GM21526 (cell line): ENCODE results near the gene PTPN23.
"Not testable (repeated sequence)": the region's sequence is repeated elsewhere in the genome, so short reads cannot be mapped to it uniquely, and the experiment has no call there.

Source experiments
- ATAC-seq: cut with Tn5 transposase; IDR thresholded peaks from one replicate; pipeline ENCODE4 v1.9.1; 2021; ENCODE audit warnings: moderate library complexity; ENCODE audit not compliant: unreplicated experiment, low FRiP score

PTPN23 gene

GRCh38 chr3:47380601-47381316 is at the start of gene PTPN23:
Gene PTPN23, plus strand, starts transcription at chr3:47381021. Its CDS starts 76 bp downstream, at chr3:47381097.
- ATAC-seq, result peak; percentile 66

GRCh38 chr3:47333907-47334306 is 46.9 kb upstream of the PTPN23 start:
- no peak for ATAC-seq

GRCh38 chr3:47337656-47338055 is 43.2 kb upstream of the PTPN23 start:
- no peak for ATAC-seq

GRCh38 chr3:47339951-47340350 is 40.9 kb upstream of the PTPN23 start:
- no peak for ATAC-seq

- ATAC-seq, result no peak
Measured at GRCh38 chr3:47340866-47341265, 40.0 kb upstream of the PTPN23 start.

GRCh38 chr3:47342151-47342550 is 38.7 kb upstream of the PTPN23 start:
- ATAC-seq, result no peak

GRCh38 chr3:47342812-47343211 is 38.0 kb upstream of the PTPN23 start:
- ATAC-seq, result no peak

- no peak for ATAC-seq
Measured at GRCh38 chr3:47343471-47343971, 37.3 kb upstream of the PTPN23 start.

GRCh38 chr3:47344971-47345370 is 35.9 kb upstream of the PTPN23 start:
- no peak for ATAC-seq

GRCh38 chr3:47347217-47347801 is 33.5 kb upstream of the PTPN23 start:
- ATAC-seq, result no peak

GRCh38 chr3:47348411-47349154 is 32.2 kb upstream of the PTPN23 start:
- no peak for ATAC-seq

- no peak for ATAC-seq
Measured at GRCh38 chr3:47355010-47355409, 25.8 kb upstream of the PTPN23 start.

GRCh38 chr3:47356201-47356600 is 24.6 kb upstream of the PTPN23 start:
- ATAC-seq, result no peak

GRCh38 chr3:47359323-47359722 is 21.5 kb upstream of the PTPN23 start:
- no peak for ATAC-seq

- ATAC-seq, result not testable (repeated sequence)
Measured at GRCh38 chr3:47360110-47360517, 20.7 kb upstream of the PTPN23 start.

GRCh38 chr3:47362701-47363100 is 18.1 kb upstream of the PTPN23 start:
- ATAC-seq, result no peak

GRCh38 chr3:47365213-47366153 is 15.3 kb upstream of the PTPN23 start:
- no peak for ATAC-seq

- ATAC-seq, result no peak
Measured at GRCh38 chr3:47366833-47367232, 14.0 kb upstream of the PTPN23 start.

- no peak for ATAC-seq
Measured at GRCh38 chr3:47367631-47368030, 13.2 kb upstream of the PTPN23 start.

- ATAC-seq, result not testable (repeated sequence)
Measured at GRCh38 chr3:47370020-47370419, 10.8 kb upstream of the PTPN23 start.
